ENCODE data around the gene TMEM184A. TPM values are rescaled to one million over a fixed set of nuclear protein-coding genes. Genes with fewer than 3 reads are reported as not detected.

TMEM184A gene
- total and polyA plus RNA-seq, 2 donors (not counting 1 experiment from before 2014, with no cell fraction given): not detected

GRCh38 chr7:1557771-1558170, 1.8 kb upstream of the TMEM184A start:
- Histone ChIP-seq H3K36me3 (replicated peaks in 1 of 2; ENCODE audit: control extremely low read depth in 1 of 2, control insufficient read depth in 1 of 2, extremely low read depth in 1 of 2, insufficient read depth in 2 of 2, low read length in 1 of 2) (no peaks in the 10 kb centered on the region), H2AFZ (ENCODE audit: insufficient read depth, low read depth, low read length, poor library complexity, severe bottlenecking) (no peak overlapping the region), H3K79me2 (ENCODE audit: control insufficient read depth, insufficient read depth, low read length) (no peaks in the 10 kb centered on the region), H3K4me3 (ENCODE audit: control extremely low read depth in 1 of 5, extremely low read depth in 1 of 5, insufficient read depth in 1 of 5, low read depth in 2 of 5, low read length in 4 of 5) (no peak overlapping the region), H3K4me2 (replicated peaks; ENCODE audit: low read depth, low read length, poor library complexity, severe bottlenecking) (no peak overlapping the region), H3K4me1 (ENCODE audit: control insufficient read depth in 2 of 2, insufficient read depth in 2 of 2, low read length in 2 of 2) (peaks cover 0 to 7% of the 10 kb centered on the region in 2 donors), H3K27me3 (replicated peaks in 1 of 4; ENCODE audit: control extremely low read depth in 1 of 4, control insufficient read depth in 3 of 4, insufficient read depth in 4 of 4, low read length in 3 of 4) (no peaks in the 10 kb centered on the region), H3K27ac (ENCODE audit: low read length in 2 of 2) (no peak overlapping the region), H4K20me1 (ENCODE audit: control insufficient read depth, insufficient read depth, low read length, poor library complexity, severe bottlenecking) (no peaks in the 10 kb centered on the region), H3K9me3 (ENCODE audit: control extremely low read depth in 1 of 3, control insufficient read depth in 2 of 3, insufficient read depth in 1 of 3, low read length in 2 of 3) (no peaks in the 10 kb centered on the region), H3K9ac (ENCODE audit: low read length) (no peak overlapping the region)
- intact Hi-C loops (cut with micrococcal nuclease): no loop called here
- H3K9me3 Mint-ChIP-seq (ENCODE audit: insufficient read depth): no peaks in the 10 kb centered on the region
- DNase-seq (no peak), ATAC-seq (ENCODE audit: low read depth) (no peak)
- TF ChIP-seq EZH2 (IDR thresholded peaks at IDR 0.05; ENCODE audit: borderline replicate concordance, insufficient read depth, low read depth, low read length, poor library complexity, severe bottlenecking): no peak
- TF ChIP-seq, protein P1, sequence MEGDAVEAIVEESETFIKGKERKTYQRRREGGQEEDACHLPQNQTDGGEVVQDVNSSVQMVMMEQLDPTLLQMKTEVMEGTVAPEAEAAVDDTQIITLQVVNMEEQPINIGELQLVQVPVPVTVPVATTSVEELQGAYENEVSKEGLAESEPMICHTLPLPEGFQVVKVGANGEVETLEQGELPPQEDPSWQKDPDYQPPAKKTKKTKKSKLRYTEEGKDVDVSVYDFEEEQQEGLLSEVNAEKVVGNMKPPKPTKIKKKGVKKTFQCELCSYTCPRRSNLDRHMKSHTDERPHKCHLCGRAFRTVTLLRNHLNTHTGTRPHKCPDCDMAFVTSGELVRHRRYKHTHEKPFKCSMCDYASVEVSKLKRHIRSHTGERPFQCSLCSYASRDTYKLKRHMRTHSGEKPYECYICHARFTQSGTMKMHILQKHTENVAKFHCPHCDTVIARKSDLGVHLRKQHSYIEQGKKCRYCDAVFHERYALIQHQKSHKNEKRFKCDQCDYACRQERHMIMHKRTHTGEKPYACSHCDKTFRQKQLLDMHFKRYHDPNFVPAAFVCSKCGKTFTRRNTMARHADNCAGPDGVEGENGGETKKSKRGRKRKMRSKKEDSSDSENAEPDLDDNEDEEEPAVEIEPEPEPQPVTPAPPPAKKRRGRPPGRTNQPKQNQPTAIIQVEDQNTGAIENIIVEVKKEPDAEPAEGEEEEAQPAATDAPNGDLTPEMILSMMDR (IDR thresholded peaks at IDR 0.05): no peak
- no peak overlapping the region for H3K4me3 Mint-ChIP-seq
- ChIA-PET CTCF (no interaction called here), POLR2A (no interaction called here)
- H3K27ac Mint-ChIP-seq: no peak overlapping the region
- peaks cover 3% of the 10 kb centered on the region for H3K4me1 Mint-ChIP-seq
- H3K27me3 Mint-ChIP-seq: peaks cover 4% of the 10 kb centered on the region
- WGBS (ENCODE audit: insufficient coverage): 92% methylated on average over 10 of the region's 10 CpGs

GRCh38 chr7:1557006-1557405, 1.0 kb upstream of the TMEM184A start:
- intact Hi-C loops (cut with micrococcal nuclease): no loop called here

More at GRCh38 chr7:1557006-1557405, 1.0 kb upstream of the TMEM184A start:
- Histone ChIP-seq H3K27me3 (replicated peaks in 1 of 4; ENCODE audit: control extremely low read depth in 1 of 4, control insufficient read depth in 3 of 4, insufficient read depth in 4 of 4, low read length in 3 of 4) (no peaks in the 10 kb centered on the region), H3K36me3 (replicated peaks in 1 of 2; ENCODE audit: control extremely low read depth in 1 of 2, control insufficient read depth in 1 of 2, extremely low read depth in 1 of 2, insufficient read depth in 2 of 2, low read length in 1 of 2) (no peaks in the 10 kb centered on the region), H3K9me3 (ENCODE audit: control extremely low read depth in 1 of 3, control insufficient read depth in 2 of 3, insufficient read depth in 1 of 3, low read length in 2 of 3) (no peaks in the 10 kb centered on the region), H3K27ac (ENCODE audit: low read length in 2 of 2) (no peak overlapping the region), H3K4me1 (ENCODE audit: control insufficient read depth in 2 of 2, insufficient read depth in 2 of 2, low read length in 2 of 2) (peaks cover 0 to 7% of the 10 kb centered on the region in 2 donors), H3K4me3 (ENCODE audit: control extremely low read depth in 1 of 5, extremely low read depth in 1 of 5, insufficient read depth in 1 of 5, low read depth in 2 of 5, low read length in 4 of 5) (no peak overlapping the region), H3K4me2 (replicated peaks; ENCODE audit: low read depth, low read length, poor library complexity, severe bottlenecking) (no peak overlapping the region), H3K9ac (ENCODE audit: low read length) (no peak overlapping the region), H4K20me1 (ENCODE audit: control insufficient read depth, insufficient read depth, low read length, poor library complexity, severe bottlenecking) (no peaks in the 10 kb centered on the region), H2AFZ (ENCODE audit: insufficient read depth, low read depth, low read length, poor library complexity, severe bottlenecking) (no peak overlapping the region), H3K79me2 (ENCODE audit: control insufficient read depth, insufficient read depth, low read length) (no peaks in the 10 kb centered on the region)
- ChIA-PET POLR2A (interaction anchor here (0.8 kb wide), 1 partner anchor 21 kb away, joined by 14 read pairs; no protein-coding TSS in a partner anchor), CTCF (interaction anchor here (0.8 to 1.4 kb wide), 5 partner anchors 25 to 60 kb away, joined by 3 to 8 read pairs (median 3); no protein-coding TSS in a partner anchor)
- no peak overlapping the region for H3K27ac Mint-ChIP-seq
- ATAC-seq (ENCODE audit: low read depth): no peak
- H3K9me3 Mint-ChIP-seq (ENCODE audit: insufficient read depth): no peaks in the 10 kb centered on the region
- H3K27me3 Mint-ChIP-seq: peaks cover 2% of the 10 kb centered on the region
- peaks cover 3% of the 10 kb centered on the region for H3K4me1 Mint-ChIP-seq
- no peak for DNase-seq
- WGBS (ENCODE audit: insufficient coverage): 98% methylated on average over 6 of the region's 7 CpGs
- TF ChIP-seq, protein P1 (IDR thresholded peaks at IDR 0.05): no peak
- TF ChIP-seq EZH2 (IDR thresholded peaks at IDR 0.05; ENCODE audit: borderline replicate concordance, insufficient read depth, low read depth, low read length, poor library complexity, severe bottlenecking): no peak
- no peak overlapping the region for H3K4me3 Mint-ChIP-seq

All from B cell (primary cell).